Smooth muscle cell (in vitro differentiated cells): Measurements from ENCODE around the gene GNB1. TPM values are rescaled to one million over a fixed set of nuclear protein-coding genes. Genes with fewer than 3 reads are reported as not detected.

Experiments used
- DNase-seq: peaks from one replicate; lab custom pipeline; 2025; ENCODE audit not compliant: unreplicated experiment; lab: John Stamatoyannopoulos, UW
- H2AFZ ChIP-seq: fragments of 200-600 bp; sonication (generic); 2 replicates; pipeline ENCODE4 v1.6.0; 2016; ENCODE audit warnings: antibody characterized with exemption, low read depth, mild to moderate bottlenecking
- H3F3A ChIP-seq: fragments of 200-600 bp; sonication (generic); 2 replicates; pipeline ENCODE4 v1.6.0; 2017; ENCODE audit warnings: antibody characterized with exemption, low read depth
- H3K27ac ChIP-seq: fragments of 200-600 bp; sonication (generic); 2 replicates; pipeline ENCODE4 v1.5.1; 2016; ENCODE audit warnings: low read depth, mild to moderate bottlenecking
- H3K27me3 ChIP-seq: fragments of 200-600 bp; sonication (generic); 2 replicates; pipeline ENCODE4 v1.6.1; 2016; ENCODE audit warnings: low read depth, mild to moderate bottlenecking
- H3K36me3 ChIP-seq: fragments of 200-600 bp; sonication (generic); 2 replicates; pipeline ENCODE4 v1.5.1; 2016; ENCODE audit warnings: low read depth
- H3K4me1 ChIP-seq: fragments of 200-600 bp; sonication (generic); 2 replicates; pipeline ENCODE4 v1.5.1; 2016; ENCODE audit warnings: low read depth
- H3K4me2 ChIP-seq: fragments of 200-600 bp; sonication (generic); 2 replicates; pipeline ENCODE4 v1.6.0; 2016; ENCODE audit warnings: mild to moderate bottlenecking
- H3K4me3 ChIP-seq: fragments of 200-600 bp; sonication (generic); 2 replicates; pipeline ENCODE4 v1.5.1; 2016; ENCODE audit warnings: mild to moderate bottlenecking
- H3K79me2 ChIP-seq: fragments of 200-600 bp; sonication (generic); 2 replicates; pipeline ENCODE4 v1.6.0; 2016; ENCODE audit warnings: low read depth, mild to moderate bottlenecking
- H3K9ac ChIP-seq: fragments of 200-600 bp; sonication (generic); 2 replicates; pipeline ENCODE4 v1.6.0; 2016; ENCODE audit warnings: low read depth
- H3K9me3 ChIP-seq: fragments of 200-600 bp; sonication (generic); replicated peaks from 2 replicates; pipeline ENCODE4 v1.5.1; 2016; ENCODE audit warnings: low read depth
- H4K20me1 ChIP-seq: fragments of 200-600 bp; sonication (generic); 2 replicates; pipeline ENCODE4 v1.6.0; 2016; ENCODE audit warnings: low read depth
- WGBS: methylation state at CpG from one replicate; pipeline ENCODE4 v1.1.7; 2016; ENCODE audit warnings: low lambda C conversion rate; 5-methylcytosine and 5-hydroxymethylcytosine counted together
- polyA plus RNA-seq: library from polyadenylated mRNA; unstranded; fragments of >200 nt; fragmentation: Nextera tagmentation; extraction: Ambion mirVana; gene quantifications from 2 replicates; pipeline ENCODE4 v1.2.1, GENCODE V29; 2016
- total RNA-seq: library from RNA; depleted of rRNA; stranded (reverse); fragments of >200 nt; gene quantifications from 2 replicates; pipeline ENCODE4 v1.2.3, GENCODE V29; 2014
- TF ChIP-seq, protein P1 (sequence below): fragments of 200-600 bp; sonication (generic); IDR thresholded peaks from 2 replicates; pipeline ENCODE4 v1.5.1; 2017; ENCODE audit warnings: borderline replicate concordance, mild to moderate bottlenecking, antibody characterized with exemption; ENCODE audit not compliant: insufficient read depth, poor library complexity, severe bottlenecking

GNB1 gene
- total and polyA plus RNA-seq, 2 experiments from 2014 or later = 208 to 293 TPM

DNA sequence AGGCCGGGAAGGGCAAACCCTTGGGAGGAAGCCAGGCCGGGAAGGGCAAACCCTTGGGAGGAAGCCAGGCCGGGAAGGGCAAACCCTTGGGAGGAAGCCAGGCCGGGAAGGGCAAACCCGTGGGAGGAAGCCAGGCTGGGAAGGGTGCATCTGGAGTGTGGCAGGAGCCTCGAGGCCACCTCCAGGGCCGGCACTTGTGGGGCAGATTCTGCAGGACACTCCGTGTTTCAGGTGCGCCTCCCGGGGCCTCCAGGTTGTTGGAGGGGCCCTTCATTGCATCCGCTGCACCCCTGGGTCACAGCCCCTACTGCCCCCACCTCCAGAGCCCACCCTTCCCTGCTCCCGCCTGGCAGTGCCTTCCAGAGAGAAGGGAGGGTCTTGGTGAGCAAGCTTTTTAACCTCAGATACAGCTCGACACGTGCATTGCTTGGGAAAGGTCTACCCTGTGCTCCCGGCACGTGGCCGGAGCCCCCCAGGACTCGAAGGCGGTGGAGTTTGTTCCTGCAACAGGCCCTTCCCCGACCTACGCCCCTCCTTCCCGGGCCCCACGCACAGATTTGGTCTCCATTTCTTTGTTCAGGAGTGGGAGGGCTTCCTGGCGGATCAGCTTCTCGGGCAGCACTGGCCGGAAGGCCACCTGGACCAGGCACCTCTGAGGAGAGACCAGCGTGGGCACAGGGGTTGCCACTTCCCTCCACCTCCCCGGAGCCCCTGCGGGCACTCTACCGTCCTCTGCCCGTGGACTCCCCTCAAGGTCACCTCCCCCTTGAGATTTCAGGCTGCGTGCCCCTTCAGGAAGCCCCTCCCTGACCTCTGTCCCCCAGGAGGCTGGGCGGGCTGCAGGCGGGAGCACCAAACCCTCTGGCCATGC, 37.6 kb upstream of the GNB1 start:
- WGBS = 86% methylated on average over 30 of the region's 34 CpGs
- Histone ChIP-seq H3F3A (no peaks in the 10 kb centered on the region), H3K4me3 (no peak overlapping the region), H3K27ac (no peak overlapping the region), H3K9me3 (no peaks in the 10 kb centered on the region), H3K9ac (no peak overlapping the region), H2AFZ (no peak overlapping the region), H3K79me2 (no peaks in the 10 kb centered on the region), H3K4me2 (no peak overlapping the region), H3K36me3 (no peaks in the 10 kb centered on the region), H3K4me1 (no peaks in the 10 kb centered on the region), H3K27me3 (no peaks in the 10 kb centered on the region), H4K20me1 (no peaks in the 10 kb centered on the region)
- no peak for DNase-seq
- TF ChIP-seq, protein P1, sequence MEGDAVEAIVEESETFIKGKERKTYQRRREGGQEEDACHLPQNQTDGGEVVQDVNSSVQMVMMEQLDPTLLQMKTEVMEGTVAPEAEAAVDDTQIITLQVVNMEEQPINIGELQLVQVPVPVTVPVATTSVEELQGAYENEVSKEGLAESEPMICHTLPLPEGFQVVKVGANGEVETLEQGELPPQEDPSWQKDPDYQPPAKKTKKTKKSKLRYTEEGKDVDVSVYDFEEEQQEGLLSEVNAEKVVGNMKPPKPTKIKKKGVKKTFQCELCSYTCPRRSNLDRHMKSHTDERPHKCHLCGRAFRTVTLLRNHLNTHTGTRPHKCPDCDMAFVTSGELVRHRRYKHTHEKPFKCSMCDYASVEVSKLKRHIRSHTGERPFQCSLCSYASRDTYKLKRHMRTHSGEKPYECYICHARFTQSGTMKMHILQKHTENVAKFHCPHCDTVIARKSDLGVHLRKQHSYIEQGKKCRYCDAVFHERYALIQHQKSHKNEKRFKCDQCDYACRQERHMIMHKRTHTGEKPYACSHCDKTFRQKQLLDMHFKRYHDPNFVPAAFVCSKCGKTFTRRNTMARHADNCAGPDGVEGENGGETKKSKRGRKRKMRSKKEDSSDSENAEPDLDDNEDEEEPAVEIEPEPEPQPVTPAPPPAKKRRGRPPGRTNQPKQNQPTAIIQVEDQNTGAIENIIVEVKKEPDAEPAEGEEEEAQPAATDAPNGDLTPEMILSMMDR = no peak

DNA sequence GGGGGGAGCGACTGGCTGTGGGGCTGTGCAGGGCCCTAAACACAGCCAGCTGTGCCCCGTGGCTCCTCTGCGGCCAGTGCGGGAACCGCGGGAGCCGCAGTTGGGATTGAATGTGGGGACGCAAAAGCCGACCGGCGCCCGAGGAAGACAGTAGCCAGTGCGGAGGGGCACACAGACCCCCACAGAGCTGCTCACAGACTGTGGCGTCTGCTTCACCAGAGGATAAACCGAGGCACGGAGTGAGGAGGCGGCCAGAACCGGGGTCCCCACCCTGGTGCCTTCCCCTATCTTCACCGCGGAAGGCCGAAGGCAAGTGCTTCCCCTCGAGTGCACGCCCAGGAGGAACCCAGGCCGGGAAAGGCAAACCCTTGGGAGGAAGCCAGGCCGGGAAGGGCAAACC, 36.9 kb upstream of the GNB1 start:
- TF ChIP-seq, protein P1 = no peak
- H3F3A ChIP-seq = no peaks in the 10 kb centered on the region
- 94% methylated on average over 25 of the region's 25 CpGs for WGBS
- no peak overlapping the region for H3K27ac ChIP-seq
- H3K4me2 ChIP-seq = no peak overlapping the region
- no peak overlapping the region for H3K4me3 ChIP-seq
- H2AFZ ChIP-seq = no peak overlapping the region
- no peaks in the 10 kb centered on the region for H4K20me1 ChIP-seq
- no peaks in the 10 kb centered on the region for H3K9me3 ChIP-seq
- H3K79me2 ChIP-seq = no peaks in the 10 kb centered on the region
- no peaks in the 10 kb centered on the region for H3K36me3 ChIP-seq
- DNase-seq = no peak
- no peaks in the 10 kb centered on the region for H3K4me1 ChIP-seq
- no peak overlapping the region for H3K9ac ChIP-seq
- H3K27me3 ChIP-seq = no peaks in the 10 kb centered on the region

DNA sequence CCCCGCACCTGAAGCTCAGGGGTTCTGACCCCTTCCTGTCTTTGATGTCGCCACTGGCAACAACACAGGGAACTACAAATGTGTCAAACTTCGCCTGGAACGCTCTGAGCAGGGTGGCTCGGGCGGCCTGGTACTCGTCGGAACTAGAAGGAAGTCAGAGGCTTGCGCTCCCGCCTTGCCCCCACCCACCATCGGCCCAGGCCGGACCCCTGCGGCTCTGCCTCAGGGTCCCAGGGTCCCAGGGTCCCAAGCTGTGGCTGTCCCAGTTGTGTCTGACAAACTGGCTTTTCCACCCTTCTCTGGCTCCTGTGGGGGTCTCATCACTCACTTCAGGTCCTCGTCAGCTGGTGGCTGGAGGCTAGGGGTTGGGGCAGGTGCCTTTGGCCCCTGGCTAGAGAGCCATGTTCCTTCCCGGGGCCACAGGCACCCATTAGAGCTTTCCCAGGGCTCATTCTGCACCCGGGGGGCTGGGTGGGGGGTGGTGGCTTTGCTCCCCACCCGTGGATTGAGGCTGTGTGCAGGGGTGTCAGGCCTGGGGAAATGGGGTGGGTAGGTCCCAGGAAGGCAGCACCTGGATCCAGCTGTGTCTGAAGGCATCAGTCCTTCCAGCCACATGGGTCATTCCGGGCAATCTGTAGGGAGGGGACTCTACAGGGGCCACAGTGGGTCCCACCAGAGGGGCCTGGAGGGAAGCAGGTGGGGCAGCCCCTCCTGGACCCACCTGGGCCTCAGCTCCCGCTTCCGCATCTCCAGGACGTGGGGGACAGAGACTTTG, 36.2 kb upstream of the GNB1 start:
- no peaks in the 10 kb centered on the region for H3F3A ChIP-seq
- H3K36me3 ChIP-seq = no peaks in the 10 kb centered on the region
- no peak overlapping the region for H3K27ac ChIP-seq
- no peak overlapping the region for H2AFZ ChIP-seq
- no peak overlapping the region for H3K4me3 ChIP-seq
- H3K4me2 ChIP-seq = no peak overlapping the region
- no peak for DNase-seq
- no peaks in the 10 kb centered on the region for H3K4me1 ChIP-seq
- TF ChIP-seq, protein P1 = no peak
- no peaks in the 10 kb centered on the region for H3K27me3 ChIP-seq
- H3K9me3 ChIP-seq = no peaks in the 10 kb centered on the region
- 92% methylated on average over 20 of the region's 21 CpGs for WGBS
- no peaks in the 10 kb centered on the region for H4K20me1 ChIP-seq
- no peak overlapping the region for H3K9ac ChIP-seq
- no peaks in the 10 kb centered on the region for H3K79me2 ChIP-seq
